ENCODE measurements around the gene LRFN5.
"Not testable (repeated sequence)": the region's sequence is repeated elsewhere in the genome, so short reads cannot be mapped to it uniquely, and the experiment has no call there.

GRCh38 chr14:41673601-41674000 lies 66.9 kb downstream of the LRFN5 start:
- not testable (repeated sequence) for TF ChIP-seq CTCF (IDR thresholded peaks at IDR 0.05); PRRX2 (CRISPR knock-in tag; IDR thresholded peaks at IDR 0.05); ATF3 (CRISPR knock-in tag; conservative IDR thresholded peaks at IDR 0.05); ZBTB43 (CRISPR knock-in tag; IDR thresholded peaks at IDR 0.05); JUN (CRISPR knock-in tag; IDR thresholded peaks at IDR 0.05); USF2 (CRISPR knock-in tag; IDR thresholded peaks at IDR 0.05); KAT7 (CRISPR knock-in tag; IDR thresholded peaks at IDR 0.05; ENCODE audit: borderline replicate concordance); NR1H2 (CRISPR knock-in tag; IDR thresholded peaks at IDR 0.05); USF1 (CRISPR knock-in tag; IDR thresholded peaks at IDR 0.05); ATF1 (CRISPR knock-in tag; IDR thresholded peaks at IDR 0.05); SP1 (CRISPR knock-in tag; conservative IDR thresholded peaks at IDR 0.05)
